HG03520 (cell line): ENCODE results near the gene ATXN7.

Experiments used
- ATAC-seq: cut with Tn5 transposase; IDR thresholded peaks from one replicate; pipeline ENCODE4 v1.9.1; 2021; ENCODE audit warnings: mild to moderate bottlenecking, moderate library complexity; ENCODE audit not compliant: unreplicated experiment

ATXN7 gene

GRCh38 chr3:63932509-63933212 is 69.0 kb downstream of the ATXN7 start:
- no peak for ATAC-seq

DNA sequence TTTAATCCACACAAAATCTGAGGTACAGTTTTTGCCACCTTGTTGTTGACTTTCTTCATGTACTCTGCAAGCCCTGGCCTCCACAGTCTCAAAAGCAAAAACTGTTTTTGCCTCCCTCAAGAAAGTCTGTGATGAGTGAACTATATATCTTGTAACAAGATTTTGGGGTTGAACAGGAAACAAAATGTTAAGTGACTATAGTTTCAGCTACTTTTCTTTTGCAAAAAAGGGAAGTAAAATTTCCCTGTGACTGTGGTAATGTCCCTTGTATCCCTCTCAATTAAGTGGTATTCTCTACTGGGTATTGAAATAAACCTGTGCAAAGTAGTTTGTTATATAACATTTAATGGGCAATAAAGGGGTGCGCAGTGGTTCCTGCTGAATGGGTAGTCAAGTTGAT is 69.8 kb downstream of the ATXN7 start:
- peak; percentile 54 for ATAC-seq

GRCh38 chr3:63934041-63934866 is 70.6 kb downstream of the ATXN7 start:
- ATAC-seq: no peak

DNA sequence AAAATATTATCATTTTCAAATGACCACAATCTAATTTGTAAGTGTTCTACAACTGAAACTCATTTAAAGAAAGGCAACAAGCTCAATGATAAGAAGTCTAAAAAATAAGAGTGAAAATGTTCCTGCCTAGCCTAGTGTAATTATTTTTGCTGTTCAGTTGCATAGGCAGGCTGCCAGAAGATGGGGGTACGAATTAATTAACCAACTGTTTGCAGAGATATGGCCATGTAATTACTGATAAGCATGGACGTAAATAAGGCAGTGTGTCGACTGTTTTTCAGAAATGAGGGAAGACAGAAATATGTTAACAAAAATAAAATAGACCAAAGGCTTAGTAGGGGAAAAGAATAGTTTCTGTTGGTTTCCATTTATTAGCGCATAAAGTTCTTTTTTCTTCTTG is 73.3 kb downstream of the ATXN7 start:
- ATAC-seq: no peak

DNA sequence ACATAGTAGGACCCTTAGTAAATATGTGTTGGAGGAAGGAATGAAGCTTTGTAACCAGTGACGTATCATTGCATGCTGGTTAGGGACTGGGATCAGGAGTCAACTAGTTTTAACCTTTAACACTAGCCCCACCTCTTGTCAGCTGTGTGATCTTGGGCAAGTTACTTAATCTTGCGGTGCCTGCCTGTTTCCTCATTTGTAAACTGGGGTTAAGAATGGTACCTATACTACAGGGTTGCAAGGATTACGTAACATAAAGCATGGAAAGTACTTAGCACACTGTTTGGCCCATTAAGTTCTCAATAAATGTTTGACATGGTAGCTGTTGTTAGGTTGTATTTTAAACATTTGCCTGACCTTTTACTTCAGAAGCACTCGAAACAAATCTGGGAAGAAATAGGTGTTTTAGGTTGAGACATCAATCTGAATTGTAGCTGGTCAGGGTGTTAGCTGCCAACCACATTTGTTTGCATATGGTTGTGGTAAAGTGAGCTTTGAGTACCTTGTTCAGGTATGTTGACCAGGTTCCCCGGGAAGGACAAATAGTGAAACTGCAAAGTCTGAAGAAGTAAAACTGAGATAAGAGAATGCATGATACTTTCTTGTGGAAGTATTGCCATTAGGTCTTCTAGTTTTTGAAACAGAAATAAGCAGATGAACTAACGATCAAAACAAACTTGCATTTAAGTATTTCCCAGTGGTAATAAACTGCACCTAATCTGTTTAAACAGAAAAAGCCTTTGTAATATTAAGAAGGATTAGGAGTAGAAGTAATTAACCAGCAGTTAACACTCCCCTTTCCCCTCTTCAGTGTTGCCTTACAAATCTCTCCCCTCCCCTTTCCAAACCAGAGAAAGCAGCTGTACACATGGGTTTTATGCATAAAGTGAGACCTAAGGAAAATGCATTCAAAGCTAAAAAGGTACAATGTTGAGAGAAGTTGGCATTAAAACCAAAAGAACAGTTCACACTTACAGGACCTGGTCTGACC is 74.3 kb downstream of the ATXN7 start:
- peak; percentile 76 for ATAC-seq

DNA sequence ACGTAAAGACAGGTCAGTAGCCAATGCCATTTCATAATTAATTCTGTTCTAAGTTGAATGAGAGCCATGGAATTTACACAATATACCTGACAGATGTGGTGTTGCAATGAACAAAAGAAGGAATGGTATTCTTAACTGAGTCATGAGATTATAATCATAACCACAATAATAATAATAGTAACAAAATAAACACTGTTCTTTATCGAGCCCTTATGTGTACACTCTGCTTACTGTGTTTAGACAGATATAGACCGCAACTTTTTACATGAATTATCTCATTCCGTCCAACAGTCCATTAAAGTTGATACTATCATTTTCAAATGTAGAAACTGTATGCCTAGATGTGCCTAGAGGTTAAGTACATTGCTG is 76.7 kb downstream of the ATXN7 start:
- ATAC-seq: no peak

DNA sequence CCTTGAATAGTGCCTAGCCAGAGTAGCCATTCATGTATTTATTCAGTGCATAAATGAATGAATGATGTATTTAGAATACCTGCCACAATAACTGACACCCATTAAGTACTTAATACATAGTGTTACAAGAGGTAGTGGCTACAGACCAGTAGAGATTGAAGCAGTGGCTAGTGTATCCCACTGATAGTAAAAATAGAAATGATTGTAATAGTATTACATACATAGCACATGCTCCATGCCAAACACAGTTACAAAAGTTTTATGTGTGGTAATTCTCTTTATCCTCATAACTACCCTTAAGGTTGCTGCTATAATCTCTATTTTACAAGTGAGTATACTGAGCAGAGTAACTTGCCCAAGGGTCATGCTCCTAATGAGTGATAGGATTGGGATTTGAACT is 78.9 kb downstream of the ATXN7 start:
- no peak for ATAC-seq

DNA sequence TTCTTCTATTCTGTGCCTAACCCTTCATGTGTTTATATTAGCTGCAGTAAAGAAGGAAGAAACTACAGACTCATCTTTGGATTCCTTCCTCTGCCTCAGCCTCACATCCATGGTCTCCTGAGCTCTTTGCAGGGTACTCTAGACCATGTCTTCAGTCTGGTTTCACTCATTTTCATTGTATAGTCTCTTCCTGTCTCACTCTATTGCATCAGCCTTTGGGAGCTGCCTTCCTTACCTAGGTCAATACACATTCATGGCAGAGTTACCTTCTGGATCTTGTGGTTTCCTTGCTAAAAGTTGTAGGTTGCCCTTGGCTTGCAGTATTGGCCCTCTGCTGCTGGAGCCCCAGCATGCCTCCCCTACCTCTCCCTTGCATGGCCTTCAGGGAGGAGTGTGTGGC is 80.0 kb downstream of the ATXN7 start:
- no peak for ATAC-seq

DNA sequence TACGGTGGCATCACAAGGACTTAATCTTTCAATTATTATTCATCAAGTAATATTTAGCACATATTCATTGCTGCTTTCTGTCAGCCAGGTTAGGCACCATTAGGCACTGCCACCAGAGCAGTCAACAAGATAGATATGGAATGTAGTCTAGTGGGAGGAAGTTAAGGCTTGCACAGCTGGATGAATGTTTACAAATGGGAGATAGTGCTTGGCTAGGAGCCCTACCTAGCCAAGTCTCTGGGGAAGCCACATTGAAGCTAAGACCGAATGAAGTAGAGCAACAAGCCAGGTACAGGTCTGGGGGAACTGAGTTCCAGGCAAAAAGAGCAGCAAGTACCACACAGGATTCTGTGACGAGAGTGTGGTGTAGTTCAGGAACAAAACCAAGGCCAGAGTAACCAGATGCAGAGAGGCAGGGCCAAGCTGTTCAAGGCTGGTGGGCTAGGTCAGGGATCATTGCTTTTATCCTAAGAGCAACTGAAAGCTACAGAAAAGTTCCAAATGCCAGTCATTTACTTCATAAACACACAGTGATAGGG is 82.0 kb downstream of the ATXN7 start:
- ATAC-seq: no peak

GRCh38 chr3:63946753-63947152 is 83.1 kb downstream of the ATXN7 start:
- ATAC-seq: no peak

DNA sequence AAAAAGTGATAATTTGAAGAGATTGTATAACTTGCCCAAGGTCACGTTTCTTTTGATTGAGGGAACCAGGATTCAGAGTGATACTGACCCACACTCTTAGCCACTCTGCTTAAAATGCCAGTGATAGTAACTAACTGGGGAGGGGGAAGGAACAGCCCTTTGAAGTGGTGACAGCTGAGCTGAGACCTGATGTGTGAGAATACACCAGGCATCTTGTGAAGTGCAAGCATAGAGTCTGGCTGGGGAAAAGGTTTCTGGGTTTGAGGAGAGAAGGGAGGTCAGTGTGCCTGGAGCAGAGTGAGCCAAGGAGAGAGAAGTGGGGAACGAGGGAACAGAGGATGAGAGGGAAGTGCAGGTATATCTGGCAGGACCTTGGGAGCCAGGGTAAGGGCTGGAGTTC is 83.9 kb downstream of the ATXN7 start:
- ATAC-seq: no peak

GRCh38 chr3:63949005-63949404 is 85.3 kb downstream of the ATXN7 start:
- no peak for ATAC-seq

- ATAC-seq: no peak
These were observed 87.0 kb downstream of the ATXN7 start for GRCh38 chr3:63950698-63951097.

- peak; percentile 50 for ATAC-seq
These were observed 88.0 kb downstream of the ATXN7 start for GRCh38 chr3:63951492-63952247.

- ATAC-seq: no peak
These were observed 88.6 kb downstream of the ATXN7 start for GRCh38 chr3:63952248-63952594.

DNA sequence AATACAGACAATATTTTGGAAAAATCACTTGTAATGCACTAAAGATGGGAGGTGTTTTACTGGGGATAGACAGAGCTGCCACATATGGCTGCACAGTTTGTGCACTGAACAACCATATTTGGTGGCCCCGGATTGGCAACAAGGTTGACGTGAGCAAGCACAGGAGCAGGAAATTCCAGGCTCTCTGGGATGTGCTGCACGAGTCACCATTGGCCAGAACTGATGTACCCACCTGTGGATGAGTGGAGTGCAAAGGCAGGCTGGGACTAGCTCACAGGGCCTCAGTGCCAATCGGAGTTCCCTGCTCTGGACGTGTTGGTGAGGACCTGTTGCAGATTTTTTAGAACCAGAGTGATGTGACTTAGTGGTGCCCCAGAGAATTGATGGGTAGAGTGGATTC is 90.5 kb downstream of the ATXN7 start:
- no peak for ATAC-seq

DNA sequence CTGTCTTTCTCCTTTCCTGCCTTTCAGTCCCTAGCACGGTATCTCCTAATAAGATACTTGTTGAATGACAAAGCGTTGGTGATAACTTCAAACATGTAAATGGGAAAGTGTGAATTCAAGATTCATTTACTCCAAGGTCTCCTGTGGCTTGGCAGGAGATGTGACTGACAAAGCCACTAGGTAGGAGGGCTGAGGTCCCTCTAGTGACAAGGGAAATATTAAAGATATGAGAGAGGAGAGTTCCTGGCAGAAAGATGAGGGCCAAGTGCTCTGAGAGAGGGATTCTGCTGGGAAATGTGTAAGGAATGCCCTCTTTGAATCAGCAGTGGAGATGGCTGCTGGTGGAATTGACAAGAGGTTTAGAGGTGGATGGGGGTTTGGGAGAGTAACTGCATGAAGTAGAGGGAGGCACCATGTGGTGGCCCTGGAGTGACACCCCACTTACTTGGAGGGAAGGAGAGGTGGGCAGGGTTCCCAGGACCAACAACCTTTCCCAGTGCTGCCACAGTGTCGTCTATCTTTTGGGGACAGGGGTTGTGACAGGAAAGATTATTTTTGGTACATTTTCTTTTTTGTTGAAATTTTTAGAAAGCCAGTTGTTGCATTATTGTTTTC is 91.5 kb downstream of the ATXN7 start:
- no peak for ATAC-seq

DNA sequence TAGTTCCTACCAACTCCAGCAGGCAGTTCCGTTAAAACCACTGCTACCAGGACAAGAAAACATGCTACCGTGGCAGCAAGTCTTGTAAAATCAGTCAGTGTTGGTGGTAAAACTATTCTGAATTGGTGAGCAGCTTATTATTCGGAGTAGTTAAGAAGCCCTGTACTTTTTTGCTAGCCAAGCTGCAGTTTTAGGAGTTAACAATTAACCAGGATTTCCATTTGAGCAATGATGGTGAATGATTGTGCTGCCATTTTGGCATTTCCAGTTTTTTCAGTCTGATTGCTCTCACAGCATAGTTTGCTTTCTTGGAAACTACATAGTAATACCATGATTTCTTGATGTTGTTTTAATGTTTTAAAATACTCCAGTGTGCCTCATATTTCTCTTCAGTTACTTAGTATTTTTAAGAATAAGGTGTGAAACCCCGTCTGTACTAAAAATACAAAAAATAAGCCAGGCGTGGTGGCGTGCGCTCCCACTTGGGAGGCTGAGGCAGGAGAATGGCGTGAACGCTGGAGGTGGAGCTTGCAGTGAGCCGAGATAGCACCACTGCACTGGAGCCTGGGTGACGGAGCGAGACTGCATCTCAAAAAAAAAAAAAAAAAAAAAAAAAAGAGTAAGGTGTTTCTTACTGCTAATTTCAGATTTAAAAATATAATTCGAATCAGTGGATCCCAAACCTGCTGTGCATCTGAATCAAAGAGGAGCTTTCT is 92.3 kb downstream of the ATXN7 start:
- ATAC-seq: no peak

DNA sequence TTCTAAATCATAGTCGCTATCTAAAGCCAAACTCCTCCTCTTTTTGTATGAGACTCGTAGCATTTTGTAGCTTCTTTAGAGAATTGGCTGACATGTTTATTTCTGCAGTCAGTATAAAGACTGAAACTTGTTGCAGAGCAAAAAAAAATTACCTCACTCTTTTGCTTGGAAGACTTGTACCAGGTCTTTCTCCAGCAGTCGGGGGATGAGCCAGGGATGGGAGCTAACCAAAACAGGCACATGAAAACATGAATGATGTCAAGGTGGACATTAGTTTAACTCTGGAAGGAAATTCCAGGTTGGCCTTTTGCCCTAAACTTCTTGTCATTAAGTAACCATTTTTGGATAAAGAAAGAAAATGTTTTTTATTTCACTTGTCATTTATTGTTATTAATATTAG is 95.5 kb downstream of the ATXN7 start:
- ATAC-seq: no peak
